Posterior vena cava (tissue), 2 donors: ENCODE measurements around the gene RFNG. TPM values are rescaled to one million over a fixed set of nuclear protein-coding genes. Genes with fewer than 3 reads are reported as not detected.
"Not testable (repeated sequence)": the region's sequence is repeated elsewhere in the genome, so short reads cannot be mapped to it uniquely, and the experiment has no call there.

Source experiments
- DNase-seq: peaks from one replicate; pipeline ENCODE4 v3.0.0-alpha.2; 2020; ENCODE audit warnings: low spot score
- intact Hi-C, 2 donors: fragments of 100-400 bp; cut with DNase I; formaldehyde crosslinking; loops; one replicate each; pipeline versions ENCODE4 v1.14.1 to v1.14.2; 2022 to 2023
- total RNA-seq, 2 donors: library from RNA; stranded (reverse); fragmentation: NEBNext Ultra II Directional; extraction: Animal tissue kit (Norgen Biotek cat#: 25700); gene quantifications; one replicate each; pipeline ENCODE4 v1.2.1, GENCODE V29; 2021
- donor health status: DM: yes; HTN: yes; CAD: no.
- donor health status: DM: yes; HTN: yes; CAD: no.

Gene RFNG
- total RNA-seq, 2 donors from 2014 or later, result 23.7 to 26.4 TPM

DNA sequence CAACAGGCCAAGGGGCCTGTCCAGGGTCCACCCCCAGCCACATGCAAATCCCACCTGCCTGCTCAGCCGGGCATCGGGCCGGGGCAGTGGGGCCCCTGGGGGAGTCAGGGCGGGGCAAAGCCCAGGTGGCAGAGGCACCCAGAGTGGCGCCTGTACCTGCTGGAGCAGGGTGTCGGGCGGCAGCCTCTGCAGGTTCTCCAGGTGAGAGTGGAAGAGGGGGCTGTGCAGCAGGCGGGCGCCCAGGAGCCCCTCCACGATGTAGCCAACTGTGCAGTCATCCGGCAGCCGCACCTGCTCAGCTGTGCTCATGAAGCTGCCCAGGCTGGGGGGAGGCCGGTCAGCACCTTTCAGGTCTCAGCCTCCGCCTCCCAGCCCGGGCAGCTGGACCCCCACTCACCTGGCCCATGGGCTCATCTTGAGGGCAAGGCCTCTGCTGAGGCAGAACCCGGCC is 2.1 kb downstream of the RFNG start:
- DNase-seq, result no peak
- intact Hi-C loops, result no loop called here

DNA sequence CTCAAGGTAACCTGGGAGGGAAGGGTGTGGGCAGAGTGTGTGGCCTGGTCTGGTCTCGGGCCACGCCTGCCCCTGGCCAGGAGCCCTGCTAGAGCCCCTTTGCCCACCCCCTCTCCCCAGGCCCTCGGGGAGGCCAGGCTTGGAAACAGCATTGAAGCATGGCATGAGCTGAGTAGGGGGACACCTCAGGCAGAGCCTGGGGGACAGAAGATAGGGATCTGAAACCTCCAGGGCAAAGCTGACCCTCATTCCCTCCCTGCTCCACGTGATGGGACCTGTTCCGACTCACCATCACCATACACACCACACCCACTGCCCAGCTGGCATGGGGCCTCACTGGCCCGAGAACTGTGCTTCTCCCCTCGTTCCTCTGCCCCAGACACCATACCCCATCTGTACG is 2.5 kb downstream of the RFNG start:
- DNase-seq, result no peak
- intact Hi-C loops, result no loop called here

DNA sequence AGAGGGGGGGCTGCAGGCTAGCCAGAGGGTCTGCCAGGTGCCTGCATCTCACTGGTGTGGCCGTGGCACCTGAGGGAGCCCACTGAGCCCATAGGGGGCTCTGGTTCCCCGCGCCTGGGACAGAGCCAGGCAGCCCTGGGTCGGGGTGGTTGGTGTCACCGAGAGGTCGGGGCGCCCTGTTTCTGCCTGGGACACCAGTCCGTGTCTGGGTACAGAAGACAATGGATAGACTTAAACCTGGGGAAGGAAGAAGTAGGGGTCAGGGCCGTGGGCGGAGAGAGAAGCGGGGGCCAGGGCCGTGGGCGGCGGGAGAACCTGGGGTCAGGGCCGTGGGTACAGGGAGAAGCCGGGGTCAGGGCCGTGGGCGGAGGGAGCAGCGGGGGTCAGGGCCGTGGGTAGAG is 3.0 kb downstream of the RFNG start:
- intact Hi-C loops, result no loop called here
- no peak for DNase-seq

DNA sequence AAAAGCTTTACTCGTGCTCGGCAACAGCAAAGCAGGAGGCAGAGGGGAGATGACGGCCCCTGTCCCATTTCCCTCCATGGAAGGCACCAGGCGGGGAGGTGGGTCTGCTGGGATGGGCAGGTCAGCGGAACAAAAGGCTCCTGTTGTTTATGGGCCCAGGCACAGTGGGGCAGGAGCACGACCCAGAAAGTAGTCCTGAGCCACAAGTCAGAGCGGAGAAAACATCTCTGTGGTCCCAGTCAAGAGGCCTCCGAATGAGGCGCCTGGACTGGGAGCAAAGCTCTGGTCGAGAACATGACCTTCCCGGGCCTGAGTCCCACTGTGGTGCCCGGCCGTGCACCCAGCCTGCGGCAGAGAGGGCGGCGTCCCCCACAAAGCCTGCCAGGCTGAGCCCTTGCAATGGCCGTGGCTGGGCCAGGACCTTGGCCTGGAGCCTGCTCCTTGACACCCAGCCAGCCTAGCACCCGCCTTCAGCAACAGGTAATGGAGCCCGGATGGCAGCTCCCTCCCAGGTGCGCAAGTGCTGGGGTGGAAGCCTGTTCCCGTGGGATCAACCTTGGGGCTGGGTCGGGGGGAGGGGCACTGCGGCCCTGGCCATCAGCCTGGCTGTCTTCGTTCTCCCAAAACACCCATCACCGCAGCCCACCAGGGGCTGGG is 3.6 kb downstream of the RFNG start:
- DNase-seq, result no peak
- intact Hi-C loops, result no loop called here

DNA sequence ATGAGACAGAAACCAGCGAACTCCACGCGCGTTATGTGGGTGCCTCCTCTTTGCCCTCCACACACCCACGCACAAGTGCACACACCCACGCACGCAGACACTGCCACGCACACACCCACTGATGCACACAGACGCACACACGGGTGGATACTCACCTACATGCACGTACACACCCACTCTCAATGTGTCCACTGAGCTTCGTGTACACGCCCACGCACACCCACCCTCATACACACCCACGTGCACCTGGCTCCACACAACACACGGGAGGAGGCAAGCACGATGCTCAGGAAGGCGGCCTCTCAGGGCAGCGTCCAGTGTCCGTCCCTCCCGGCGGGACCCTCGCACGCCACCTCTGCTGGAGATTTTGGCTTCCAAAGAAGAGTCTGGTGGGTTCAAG is 4.2 kb downstream of the RFNG start:
- intact Hi-C loops, result no loop called here

DNA sequence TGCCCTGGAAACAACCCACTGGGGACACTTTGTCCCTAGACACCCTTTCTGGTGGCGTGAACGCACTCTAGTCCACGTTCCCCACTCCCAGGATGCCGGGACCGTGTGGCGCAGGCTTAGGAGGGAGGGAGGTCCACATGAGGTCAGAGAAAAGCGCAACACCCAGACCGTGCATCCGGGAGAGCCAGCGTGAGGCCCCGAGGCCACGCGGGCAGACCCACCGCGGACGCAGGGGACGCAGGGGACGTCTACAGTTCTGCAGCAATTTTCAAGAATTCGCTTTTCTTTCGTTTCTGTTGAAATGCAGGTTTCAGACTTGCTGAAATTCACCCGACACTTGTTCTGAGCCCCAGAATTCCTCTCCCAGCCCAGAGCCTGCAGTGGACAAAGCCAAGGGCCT is 4.7 kb downstream of the RFNG start:
- intact Hi-C loops, result no loop called here
- DNase-seq, result no peak

More for the DNA sequence above, 4.2 kb downstream of the RFNG start:
- no peak for DNase-seq

DNA sequence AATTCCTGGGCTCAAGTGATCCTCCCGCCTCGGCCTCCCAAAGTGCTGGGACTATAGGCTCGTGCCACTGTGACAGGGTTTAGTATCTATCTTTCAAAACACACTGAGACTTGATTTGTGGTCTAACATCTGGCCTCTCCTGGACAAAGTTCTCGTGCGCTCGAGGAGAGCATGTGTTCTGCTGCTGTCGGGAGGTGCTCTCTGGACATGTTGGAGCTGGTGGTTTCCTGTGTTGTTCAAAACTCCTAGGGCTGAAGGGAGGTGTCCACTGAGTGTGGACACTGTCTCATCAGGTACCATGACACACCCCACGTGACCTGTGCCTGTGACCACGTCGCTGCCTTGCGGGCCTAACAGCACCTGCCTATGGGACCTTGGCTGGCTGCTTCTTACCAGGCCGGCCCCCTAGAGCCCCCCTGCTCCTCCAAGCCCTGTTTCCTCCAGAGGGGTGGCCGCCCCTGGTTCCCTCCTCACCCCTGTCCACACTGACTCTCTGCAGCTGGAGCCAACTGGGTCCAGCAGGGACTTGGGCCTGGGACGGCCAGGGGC is 5.6 kb downstream of the RFNG start:
- no peak for DNase-seq
- intact Hi-C loops, result no loop called here

DNA sequence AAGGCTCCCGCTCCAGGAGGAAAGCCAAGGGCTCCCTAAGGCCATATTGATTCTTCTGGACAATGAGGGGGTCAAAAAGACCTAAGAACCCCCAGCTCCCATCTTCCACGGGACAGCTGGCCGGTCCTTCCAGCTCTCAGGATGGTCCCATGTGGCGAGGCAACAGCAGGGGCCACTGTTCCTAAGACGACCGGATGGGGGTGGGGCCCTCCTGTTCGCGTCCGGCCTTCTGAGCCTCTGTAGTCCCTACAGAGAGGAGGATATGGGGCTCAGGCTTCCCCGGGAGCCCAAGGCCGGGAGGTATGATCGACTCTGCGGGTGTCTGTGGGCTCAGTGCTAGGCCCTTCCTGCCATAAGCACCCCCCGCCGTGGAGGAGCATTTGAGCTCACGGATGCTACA is 8.1 kb downstream of the RFNG start:
- DNase-seq, result no peak
- intact Hi-C loops, result no loop called here

DNA sequence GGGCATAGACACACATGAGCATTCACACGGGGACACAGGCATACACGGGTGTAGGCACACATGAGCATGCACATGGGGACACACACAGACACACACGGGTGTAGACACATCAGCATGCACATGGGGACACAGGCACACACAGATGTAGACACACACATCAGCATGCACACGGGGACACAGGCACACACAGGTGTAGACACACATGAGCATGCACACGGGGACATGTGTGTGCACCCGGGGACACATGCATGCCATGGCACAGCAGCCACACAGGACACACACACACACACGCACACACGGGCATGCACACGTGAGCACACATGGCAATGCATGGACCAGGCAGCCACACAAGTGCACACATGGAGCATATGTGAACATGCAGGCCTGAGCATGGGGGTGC is 9.0 kb downstream of the RFNG start:
- DNase-seq, result no peak
- intact Hi-C loops, result no loop called here

DNA sequence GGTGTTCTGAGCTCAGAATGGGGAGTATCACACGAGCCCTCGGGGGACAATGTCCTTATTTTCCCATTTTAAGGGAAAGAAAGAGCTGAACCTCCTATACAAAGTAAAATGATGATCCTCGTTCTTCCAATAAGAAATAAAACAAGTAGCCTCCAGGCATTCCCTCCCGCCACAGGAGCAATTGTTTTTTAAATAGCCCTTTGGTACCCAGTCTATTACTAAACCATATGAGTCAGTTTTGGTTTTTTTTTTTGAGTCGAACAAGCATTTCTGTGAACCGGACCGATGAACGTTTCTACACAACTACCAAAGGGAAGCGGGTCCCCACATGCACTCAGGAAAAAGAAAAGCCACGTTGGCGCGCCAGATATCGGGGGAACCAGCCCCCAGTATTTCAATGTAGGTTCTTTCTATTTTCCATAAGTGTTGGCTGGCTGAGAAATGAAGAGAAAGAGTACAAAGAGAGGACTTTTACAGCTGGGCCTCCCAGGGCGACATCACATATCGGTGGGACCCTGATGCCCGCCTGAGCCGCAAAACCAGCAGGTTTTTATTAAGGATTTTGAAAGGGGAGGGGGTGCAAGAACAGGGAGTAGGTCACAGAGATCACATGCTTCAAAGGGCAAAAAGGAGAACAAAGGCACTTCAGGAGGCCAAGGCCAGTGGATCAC is 10.3 kb downstream of the RFNG start:
- intact Hi-C loops, result no loop called here
- DNase-seq, result no peak

DNA sequence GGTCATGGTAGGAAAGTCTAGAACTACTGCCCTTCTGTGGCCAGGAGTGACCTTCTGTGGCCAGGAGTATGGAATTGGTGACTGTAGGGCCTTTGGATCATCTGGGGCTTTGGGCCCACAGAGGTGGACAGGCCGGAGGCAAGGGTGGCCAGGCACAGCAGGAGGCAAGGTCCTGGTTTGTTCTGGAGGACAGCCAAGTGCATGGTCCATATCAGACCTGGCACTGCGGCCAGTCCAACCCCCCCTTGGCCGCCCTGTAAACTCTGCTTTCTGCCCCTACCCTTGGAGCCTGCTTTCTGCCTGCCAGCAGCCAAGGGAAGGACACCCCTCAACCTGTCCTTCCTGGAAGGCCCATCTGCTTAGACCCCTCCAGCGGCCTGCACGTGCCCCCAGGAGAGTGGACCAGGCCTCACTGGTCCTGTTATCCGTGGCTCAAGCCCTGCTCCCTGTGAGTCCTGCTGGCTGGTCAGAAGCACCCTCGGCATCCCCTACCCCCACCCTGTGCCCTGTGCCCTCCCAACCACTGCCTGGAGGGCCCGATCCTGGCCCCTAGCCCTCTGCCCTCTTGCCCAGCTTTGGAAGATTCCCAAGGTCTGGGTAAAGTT is 11.8 kb downstream of the RFNG start:
- intact Hi-C loops, result loop anchor here in 1 of 2 donors (10.0 kb wide), 1 partner anchor 285 kb away; no protein-coding TSS in a partner anchor
- no peak for DNase-seq

DNA sequence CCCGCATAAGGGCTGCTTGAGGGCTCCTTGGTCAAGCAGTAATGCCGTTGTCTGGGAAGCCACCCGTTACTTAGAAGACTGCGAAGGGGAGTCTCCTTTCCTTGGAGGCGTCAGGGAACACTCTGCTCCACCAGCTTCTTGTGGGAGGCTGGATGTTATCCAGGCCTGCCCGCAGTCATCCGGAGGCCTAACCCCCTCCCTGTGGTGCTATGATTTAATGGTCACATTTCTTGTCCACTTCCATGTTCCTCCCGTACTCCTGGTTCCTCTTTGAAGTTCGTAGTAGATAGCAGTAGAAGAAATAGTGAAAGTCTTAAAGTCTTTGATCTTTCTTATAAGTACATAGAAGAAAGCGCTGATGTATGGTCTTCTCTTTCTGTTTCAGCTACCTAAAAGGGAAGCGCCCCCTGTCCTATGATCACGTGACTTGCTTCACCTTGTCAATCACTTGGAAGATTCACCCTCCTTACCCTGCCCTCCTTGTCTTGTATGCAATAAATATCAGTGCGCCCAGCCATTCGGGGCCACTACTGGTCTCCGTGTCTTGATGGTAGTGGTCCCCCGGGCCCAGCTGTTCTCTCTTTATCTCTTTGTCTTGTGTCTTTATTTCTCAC is 12.7 kb downstream of the RFNG start:
- intact Hi-C loops, result loop anchor here in 1 of 2 donors (10.0 kb wide), 1 partner anchor 286 kb away; no protein-coding TSS in a partner anchor
- DNase-seq, result not testable (repeated sequence)

DNA sequence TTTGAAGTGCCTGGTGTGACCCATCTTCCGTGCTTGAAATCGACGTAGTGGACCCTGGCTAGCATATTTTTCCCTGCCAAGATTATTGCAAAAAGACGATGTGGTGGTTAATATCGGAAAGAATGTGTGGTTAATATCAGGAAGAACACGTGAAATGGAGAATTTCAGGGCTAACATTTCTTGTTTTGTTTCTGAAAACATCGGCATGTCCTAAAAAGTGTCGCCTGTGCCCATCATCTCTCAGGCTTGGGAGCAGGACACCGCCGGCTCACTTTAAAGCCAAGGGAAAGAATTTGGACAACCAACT is 13.8 kb downstream of the RFNG start:
- DNase-seq, result no peak
- intact Hi-C loops, result loop anchor here in 1 of 2 donors (10.0 kb wide), 1 partner anchor 287 kb away; no protein-coding TSS in a partner anchor

DNA sequence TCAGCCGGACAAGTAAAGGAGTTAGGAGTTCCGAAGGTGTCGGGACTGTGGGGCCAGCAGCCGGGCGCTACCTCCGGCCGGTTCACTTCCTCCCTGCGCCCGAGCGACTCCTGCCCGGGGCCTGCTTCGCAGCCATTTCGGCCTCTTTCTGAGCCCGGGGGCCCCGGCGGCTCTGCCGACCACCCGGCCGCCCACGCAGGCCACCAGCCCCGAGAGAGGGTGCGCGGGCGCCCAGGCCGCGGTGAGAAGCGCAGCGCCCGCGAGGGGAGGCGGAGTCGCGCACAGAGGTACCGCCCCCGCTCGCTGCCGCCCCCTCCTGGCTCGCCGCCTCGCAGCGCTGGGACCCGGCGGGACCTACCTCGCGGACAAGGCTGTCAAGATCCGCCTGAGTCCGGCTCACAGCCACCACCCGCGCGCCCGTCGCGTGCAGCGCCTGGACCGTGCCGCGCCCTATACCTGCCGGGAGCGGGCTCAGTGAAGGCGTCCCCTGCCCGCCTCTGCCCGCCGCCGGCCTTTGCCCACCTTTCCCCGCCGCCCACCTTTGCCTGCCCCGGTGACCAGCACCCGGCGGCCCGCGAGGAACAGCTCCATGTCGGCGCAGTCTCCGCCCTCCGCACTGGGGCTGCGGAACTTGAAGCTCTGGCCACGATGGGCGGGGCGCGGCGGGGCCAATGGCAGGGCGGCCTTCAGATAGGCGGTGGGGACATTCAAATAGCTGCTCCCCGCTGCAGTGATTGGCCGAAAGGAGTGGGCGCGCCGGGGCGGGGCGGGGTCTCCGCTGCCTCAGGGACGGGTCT is 14.3 kb downstream of the RFNG start, which contains the start of gene DCXR:
Gene DCXR, minus strand, starts transcription at position 606 of the 797 bp plus-strand sequence. Its CDS starts 15 bp downstream, at position 591.
- peak; percentile 99 for DNase-seq
- intact Hi-C loops, result loop anchor here in 1 of 2 donors (10.0 kb wide), 1 partner anchor 288 kb away; no protein-coding TSS in a partner anchor

DNA sequence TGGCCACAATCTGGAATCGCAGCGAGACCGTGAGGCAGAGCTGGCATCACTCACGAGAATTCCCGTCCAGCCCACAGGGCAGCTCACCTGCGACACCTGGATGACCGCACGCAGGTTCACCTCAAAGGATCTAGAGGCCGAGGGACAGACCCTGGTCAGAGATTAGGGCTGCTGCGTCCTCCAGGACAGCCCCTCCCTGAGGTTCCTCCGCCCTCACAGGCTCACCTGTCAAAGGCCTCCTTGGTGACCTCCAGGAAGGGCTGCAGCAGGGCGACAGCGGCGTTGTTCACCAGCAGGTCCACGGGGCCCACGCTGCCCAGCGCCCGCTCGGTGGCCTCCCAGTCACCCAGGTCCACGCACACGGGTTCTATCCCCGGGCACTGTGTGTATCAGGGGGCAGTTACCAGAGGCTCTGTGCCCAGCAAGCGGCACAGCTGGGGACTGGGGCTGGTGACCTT is 14.9 kb downstream of the RFNG start:
- DNase-seq, result no peak
- intact Hi-C loops, result loop anchor here in 1 of 2 donors (10.0 kb wide), 1 partner anchor 288 kb away; no protein-coding TSS in a partner anchor

DNA sequence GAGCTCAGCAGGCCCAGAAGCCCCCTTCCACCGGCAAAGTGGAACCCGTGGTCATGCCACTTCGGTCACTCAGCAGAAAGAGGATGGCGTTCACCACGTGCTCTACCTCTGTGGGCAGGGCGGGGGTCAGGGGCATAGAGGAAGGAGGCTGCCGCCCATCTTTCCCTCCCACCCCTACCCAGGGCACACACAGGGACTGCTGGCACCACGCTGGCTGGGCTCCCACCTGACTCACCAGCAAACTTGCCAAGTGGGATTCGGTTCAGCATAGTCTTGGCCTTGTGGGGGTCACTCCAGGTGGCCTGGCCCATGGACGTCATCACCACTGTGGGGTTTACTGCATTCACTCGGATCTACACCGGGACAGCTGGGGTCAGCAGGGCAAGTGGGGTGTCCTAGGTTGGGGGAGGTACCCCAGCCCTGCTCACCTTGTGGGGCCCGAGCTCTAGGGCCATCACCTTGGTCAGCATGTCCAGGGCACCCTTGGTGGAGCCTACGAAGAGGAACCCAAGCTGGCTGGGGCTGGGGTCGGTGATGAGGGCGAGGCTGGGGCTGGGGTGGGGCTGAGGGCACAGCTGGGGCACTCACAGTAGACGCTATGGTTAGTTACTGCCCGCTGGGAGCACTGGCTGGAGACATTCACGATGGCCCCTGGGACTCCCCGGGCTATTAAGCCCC is 15.5 kb downstream of the RFNG start:
- intact Hi-C loops, result loop anchor here in 1 of 2 donors (10.0 kb wide), 1 partner anchor 289 kb away; no protein-coding TSS in a partner anchor
- no peak for DNase-seq

DNA sequence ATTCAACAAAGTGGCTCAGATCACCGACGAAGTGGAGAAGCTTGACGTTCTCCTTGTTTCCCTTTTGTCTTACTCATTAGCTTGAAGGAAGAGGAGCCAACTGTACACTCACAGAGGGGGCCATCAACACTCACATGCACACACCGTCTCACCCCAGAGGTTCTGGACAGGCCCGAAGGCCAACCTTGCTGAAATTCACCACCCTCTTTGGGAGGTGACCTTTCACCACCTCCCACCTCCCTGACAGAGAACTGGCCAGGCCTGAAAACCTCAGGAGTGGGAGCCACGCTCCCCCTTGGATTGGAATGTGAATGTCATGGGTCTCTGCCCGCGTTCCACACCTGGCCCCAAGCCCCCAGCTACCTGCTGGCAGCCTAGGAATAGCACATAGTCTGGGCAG is 16.1 kb downstream of the RFNG start:
- DNase-seq, result no peak
- intact Hi-C loops, result loop anchor here in 1 of 2 donors (10.0 kb wide), 1 partner anchor 289 kb away; no protein-coding TSS in a partner anchor
